Measurements from ENCODE around the gene SIM1.

Gene SIM1

DNA sequence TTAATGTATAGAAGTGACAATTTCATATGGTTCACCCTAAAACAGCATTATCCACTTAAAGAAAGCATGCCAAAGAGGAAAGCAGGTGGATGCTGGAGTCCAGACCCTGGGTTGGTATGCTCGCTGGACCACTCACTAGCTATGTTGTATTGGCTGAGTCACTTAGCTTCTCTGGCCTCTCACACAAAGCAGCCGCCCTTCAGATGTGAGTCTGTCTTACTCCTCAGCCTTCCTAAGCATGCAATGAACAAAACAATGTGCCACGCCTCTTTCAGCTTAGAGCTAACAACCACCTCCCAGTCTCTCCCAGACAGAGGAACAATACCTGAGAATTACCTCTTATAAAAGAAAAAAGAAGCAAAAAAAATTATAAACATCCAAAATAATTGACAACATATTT is 29.4 kb downstream of the SIM1 start:
- H3K4me2 ChIP-seq (ENCODE audit: insufficient read depth, low read length), result no peak overlapping the region
- H3K4me3 ChIP-seq (ENCODE audit: low read depth in 1 of 2, low read length in 2 of 2), result no peak overlapping the region
- ATAC-seq (ENCODE audit: insufficient read depth, low read depth), result no peak
- no peaks in the 10 kb centered on the region for H4K20me1 ChIP-seq (ENCODE audit: insufficient read depth, low read length)
- no peak overlapping the region for H2AFZ ChIP-seq (ENCODE audit: low read depth, low read length)
- no peak overlapping the region for H3K9ac ChIP-seq (ENCODE audit: low read depth, low read length)
- H3K27ac ChIP-seq (ENCODE audit: low read length), result no peak overlapping the region
- no peak for TF ChIP-seq EZH2 (IDR thresholded peaks at IDR 0.05; ENCODE audit: borderline replicate concordance, low read depth, low read length, severe bottlenecking)
- TF ChIP-seq, protein P1, sequence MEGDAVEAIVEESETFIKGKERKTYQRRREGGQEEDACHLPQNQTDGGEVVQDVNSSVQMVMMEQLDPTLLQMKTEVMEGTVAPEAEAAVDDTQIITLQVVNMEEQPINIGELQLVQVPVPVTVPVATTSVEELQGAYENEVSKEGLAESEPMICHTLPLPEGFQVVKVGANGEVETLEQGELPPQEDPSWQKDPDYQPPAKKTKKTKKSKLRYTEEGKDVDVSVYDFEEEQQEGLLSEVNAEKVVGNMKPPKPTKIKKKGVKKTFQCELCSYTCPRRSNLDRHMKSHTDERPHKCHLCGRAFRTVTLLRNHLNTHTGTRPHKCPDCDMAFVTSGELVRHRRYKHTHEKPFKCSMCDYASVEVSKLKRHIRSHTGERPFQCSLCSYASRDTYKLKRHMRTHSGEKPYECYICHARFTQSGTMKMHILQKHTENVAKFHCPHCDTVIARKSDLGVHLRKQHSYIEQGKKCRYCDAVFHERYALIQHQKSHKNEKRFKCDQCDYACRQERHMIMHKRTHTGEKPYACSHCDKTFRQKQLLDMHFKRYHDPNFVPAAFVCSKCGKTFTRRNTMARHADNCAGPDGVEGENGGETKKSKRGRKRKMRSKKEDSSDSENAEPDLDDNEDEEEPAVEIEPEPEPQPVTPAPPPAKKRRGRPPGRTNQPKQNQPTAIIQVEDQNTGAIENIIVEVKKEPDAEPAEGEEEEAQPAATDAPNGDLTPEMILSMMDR (IDR thresholded peaks at IDR 0.05; ENCODE audit: borderline replicate concordance, extremely low read depth, low read length, poor library complexity, severe bottlenecking), result no peak
- DNase-seq, result no peak
- H3K36me3 ChIP-seq (ENCODE audit: insufficient read depth, low read length), result no peaks in the 10 kb centered on the region
- no peaks in the 10 kb centered on the region for H3K79me2 ChIP-seq (ENCODE audit: insufficient read depth, low read length)
- no peaks in the 10 kb centered on the region for H3K9me3 ChIP-seq (ENCODE audit: insufficient read depth, low read length, severe bottlenecking)
- H3K27me3 ChIP-seq (ENCODE audit: insufficient read depth, low read length, poor library complexity), result no peaks in the 10 kb centered on the region
- peaks cover 4% of the 10 kb centered on the region for H3K4me1 ChIP-seq (ENCODE audit: insufficient read depth, low read length)

GRCh38 chr6:100433726-100434435 is 30.8 kb downstream of the SIM1 start:
- no peak for DNase-seq
- Histone ChIP-seq H3K4me2 (ENCODE audit: insufficient read depth, low read length) (no peak overlapping the region), H3K27ac (ENCODE audit: low read length) (no peak overlapping the region), H3K9ac (ENCODE audit: low read depth, low read length) (no peak overlapping the region), H2AFZ (ENCODE audit: low read depth, low read length) (peak overlapping the region; percentile 23; the same call in 1 of the 2 replicates), H3K36me3 (ENCODE audit: insufficient read depth, low read length) (no peaks in the 10 kb centered on the region), H4K20me1 (ENCODE audit: insufficient read depth, low read length) (no peaks in the 10 kb centered on the region), H3K79me2 (ENCODE audit: insufficient read depth, low read length) (no peaks in the 10 kb centered on the region), H3K4me1 (ENCODE audit: insufficient read depth, low read length) (peaks cover 4% of the 10 kb centered on the region), H3K9me3 (ENCODE audit: insufficient read depth, low read length, severe bottlenecking) (no peaks in the 10 kb centered on the region), H3K4me3 (ENCODE audit: low read depth in 1 of 2, low read length in 2 of 2) (no peak overlapping the region), H3K27me3 (ENCODE audit: insufficient read depth, low read length, poor library complexity) (no peaks in the 10 kb centered on the region)
- no peak for ATAC-seq (ENCODE audit: insufficient read depth, low read depth)
- no peak for TF ChIP-seq EZH2 (IDR thresholded peaks at IDR 0.05; ENCODE audit: borderline replicate concordance, low read depth, low read length, severe bottlenecking)
- TF ChIP-seq, protein P1 (IDR thresholded peaks at IDR 0.05; ENCODE audit: borderline replicate concordance, extremely low read depth, low read length, poor library complexity, severe bottlenecking), result no peak

- no peaks in the 10 kb centered on the region for H3K9me3 ChIP-seq (ENCODE audit: insufficient read depth, low read length, severe bottlenecking)
- no peaks in the 10 kb centered on the region for H3K36me3 ChIP-seq (ENCODE audit: insufficient read depth, low read length)
- peaks cover 4% of the 10 kb centered on the region for H3K4me1 ChIP-seq (ENCODE audit: insufficient read depth, low read length)
- H3K4me3 ChIP-seq (ENCODE audit: low read depth in 1 of 2, low read length in 2 of 2), result no peak overlapping the region
- no peak overlapping the region for H3K4me2 ChIP-seq (ENCODE audit: insufficient read depth, low read length)
- H3K27ac ChIP-seq (ENCODE audit: low read length), result no peak overlapping the region
- no peak overlapping the region for H2AFZ ChIP-seq (ENCODE audit: low read depth, low read length)
- H3K79me2 ChIP-seq (ENCODE audit: insufficient read depth, low read length), result no peaks in the 10 kb centered on the region
- no peak overlapping the region for H3K9ac ChIP-seq (ENCODE audit: low read depth, low read length)
- TF ChIP-seq, protein P1 (IDR thresholded peaks at IDR 0.05; ENCODE audit: borderline replicate concordance, extremely low read depth, low read length, poor library complexity, severe bottlenecking), result no peak
- no peak for TF ChIP-seq EZH2 (IDR thresholded peaks at IDR 0.05; ENCODE audit: borderline replicate concordance, low read depth, low read length, severe bottlenecking)
- ATAC-seq (ENCODE audit: insufficient read depth, low read depth) (no peak; the same call in 2 of the 3 replicates), DNase-seq (no peak)
- no peaks in the 10 kb centered on the region for H4K20me1 ChIP-seq (ENCODE audit: insufficient read depth, low read length)
- no peaks in the 10 kb centered on the region for H3K27me3 ChIP-seq (ENCODE audit: insufficient read depth, low read length, poor library complexity)
Measured at GRCh38 chr6:100432136-100432535, 32.6 kb downstream of the SIM1 start.

Measured in DND-41 (cell line).